NCI-H526 treated with DMSO at 0.1 percent for 48 hours (cell line): ENCODE measurements around the gene ITPR1.

Source experiments
- DNase-seq: peaks from one replicate; lab custom pipeline; 2025; lab: John Stamatoyannopoulos, UW

ITPR1 gene

GRCh38 chr3:4533489-4534443 lies 40.6 kb downstream of the ITPR1 start:
- no peak for DNase-seq

- DNase-seq = no peak
Observed at GRCh38 chr3:4534906-4535305, 41.8 kb downstream of the ITPR1 start.

GRCh38 chr3:4536260-4536659 lies 43.1 kb downstream of the ITPR1 start:
- DNase-seq = no peak

- no peak for DNase-seq
Observed at GRCh38 chr3:4540267-4540666, 47.1 kb downstream of the ITPR1 start.

GRCh38 chr3:4543110-4543509 lies 50.0 kb downstream of the ITPR1 start:
- DNase-seq = no peak

GRCh38 chr3:4546346-4547178 lies 53.4 kb downstream of the ITPR1 start:
- DNase-seq = no peak

- DNase-seq = no peak
Observed at GRCh38 chr3:4547799-4548198, 54.7 kb downstream of the ITPR1 start.

GRCh38 chr3:4548356-4548755 lies 55.2 kb downstream of the ITPR1 start:
- no peak for DNase-seq

GRCh38 chr3:4548780-4549179 lies 55.6 kb downstream of the ITPR1 start:
- no peak for DNase-seq

GRCh38 chr3:4549896-4550295 lies 56.7 kb downstream of the ITPR1 start:
- no peak for DNase-seq

GRCh38 chr3:4551051-4551711 lies 58.0 kb downstream of the ITPR1 start:
- DNase-seq = no peak

- DNase-seq = no peak
Observed at GRCh38 chr3:4551794-4552442, 58.8 kb downstream of the ITPR1 start.

GRCh38 chr3:4552811-4553210 lies 59.7 kb downstream of the ITPR1 start:
- no peak for DNase-seq

GRCh38 chr3:4561661-4562060 lies 68.5 kb downstream of the ITPR1 start:
- DNase-seq = no peak

GRCh38 chr3:4562595-4562994 lies 69.4 kb downstream of the ITPR1 start:
- no peak for DNase-seq

GRCh38 chr3:4564270-4564669 lies 71.1 kb downstream of the ITPR1 start:
- DNase-seq = no peak

- DNase-seq = no peak
Observed at GRCh38 chr3:4564928-4565586, 71.9 kb downstream of the ITPR1 start.

GRCh38 chr3:4565809-4566501 lies 72.8 kb downstream of the ITPR1 start:
- DNase-seq = no peak

- no peak for DNase-seq
Observed at GRCh38 chr3:4568841-4569240, 75.7 kb downstream of the ITPR1 start.

- DNase-seq = no peak
Observed at GRCh38 chr3:4570840-4571621, 77.9 kb downstream of the ITPR1 start.
